NB4 (cell line): ENCODE measurements around the gene EVI5.

Source experiments
- CTCF ChIP-seq: IDR thresholded peaks from one replicate; pipeline ENCODE4 v1.5.1; 2012; ENCODE audit warnings: low read depth, low read length
- MYC ChIP-seq: IDR thresholded peaks from 2 replicates; pipeline ENCODE4 v1.6.1; 2011; ENCODE audit warnings: low read depth, low read length
- POLR2A ChIP-seq: IDR thresholded peaks from 2 replicates; pipeline ENCODE4 v1.6.1; 2011; ENCODE audit warnings: mild to moderate bottlenecking; ENCODE audit not compliant: insufficient read length; ENCODE audit errors: extremely low read depth

GRCh38 chr1:92713939-92714338 is 71.0 kb downstream of the EVI5 start:
- TF ChIP-seq CTCF (no peak), POLR2A (no peak), MYC (no peak)
